C4-2B (cell line): ENCODE measurements around the gene SULT1C3.

Source experiments
- H3K27ac ChIP-seq: fragments of 450-650 bp; 2 replicates; pipeline ENCODE4 v1.5.1; 2017
- ZFX ChIP-seq: fragments of 450-650 bp; IDR thresholded peaks from 2 replicates; pipeline ENCODE4 v1.6.1; 2017
- TF ChIP-seq, protein P1 (sequence below): fragments of 450-650 bp; conservative IDR thresholded peaks from 2 replicates; pipeline ENCODE4 v1.5.1; 2017; ENCODE audit warnings: mild to moderate bottlenecking

SULT1C3 gene

DNA sequence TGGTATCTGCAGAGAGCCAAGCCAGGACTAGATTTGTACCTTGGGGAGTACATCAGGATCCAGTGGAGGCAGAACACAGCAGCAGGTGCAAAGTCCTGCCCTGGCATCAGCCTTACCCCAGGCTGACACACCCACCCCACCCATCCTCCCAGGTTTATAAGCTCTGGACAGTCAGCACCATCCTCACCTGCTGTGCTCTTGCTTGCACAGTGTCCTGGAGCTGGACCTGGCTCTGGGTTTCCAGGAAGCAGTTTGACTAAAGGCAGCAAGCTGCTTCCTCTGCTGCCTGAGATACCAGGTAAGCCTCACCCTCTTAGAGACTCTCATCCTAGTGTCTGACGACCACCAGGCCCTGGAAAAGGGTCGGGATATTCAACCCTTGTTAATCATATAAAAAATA, at the start of gene SULT1C3:
TSS of gene SULT1C3 (plus strand) at position 183 of the 400 bp plus-strand sequence. CDS start 7,227 bp downstream, outside the sequence.
- TF ChIP-seq, protein P1, sequence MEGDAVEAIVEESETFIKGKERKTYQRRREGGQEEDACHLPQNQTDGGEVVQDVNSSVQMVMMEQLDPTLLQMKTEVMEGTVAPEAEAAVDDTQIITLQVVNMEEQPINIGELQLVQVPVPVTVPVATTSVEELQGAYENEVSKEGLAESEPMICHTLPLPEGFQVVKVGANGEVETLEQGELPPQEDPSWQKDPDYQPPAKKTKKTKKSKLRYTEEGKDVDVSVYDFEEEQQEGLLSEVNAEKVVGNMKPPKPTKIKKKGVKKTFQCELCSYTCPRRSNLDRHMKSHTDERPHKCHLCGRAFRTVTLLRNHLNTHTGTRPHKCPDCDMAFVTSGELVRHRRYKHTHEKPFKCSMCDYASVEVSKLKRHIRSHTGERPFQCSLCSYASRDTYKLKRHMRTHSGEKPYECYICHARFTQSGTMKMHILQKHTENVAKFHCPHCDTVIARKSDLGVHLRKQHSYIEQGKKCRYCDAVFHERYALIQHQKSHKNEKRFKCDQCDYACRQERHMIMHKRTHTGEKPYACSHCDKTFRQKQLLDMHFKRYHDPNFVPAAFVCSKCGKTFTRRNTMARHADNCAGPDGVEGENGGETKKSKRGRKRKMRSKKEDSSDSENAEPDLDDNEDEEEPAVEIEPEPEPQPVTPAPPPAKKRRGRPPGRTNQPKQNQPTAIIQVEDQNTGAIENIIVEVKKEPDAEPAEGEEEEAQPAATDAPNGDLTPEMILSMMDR = no peak
- TF ChIP-seq ZFX = no peak
- no peak within 1 kb of the TSS for H3K27ac ChIP-seq

DNA sequence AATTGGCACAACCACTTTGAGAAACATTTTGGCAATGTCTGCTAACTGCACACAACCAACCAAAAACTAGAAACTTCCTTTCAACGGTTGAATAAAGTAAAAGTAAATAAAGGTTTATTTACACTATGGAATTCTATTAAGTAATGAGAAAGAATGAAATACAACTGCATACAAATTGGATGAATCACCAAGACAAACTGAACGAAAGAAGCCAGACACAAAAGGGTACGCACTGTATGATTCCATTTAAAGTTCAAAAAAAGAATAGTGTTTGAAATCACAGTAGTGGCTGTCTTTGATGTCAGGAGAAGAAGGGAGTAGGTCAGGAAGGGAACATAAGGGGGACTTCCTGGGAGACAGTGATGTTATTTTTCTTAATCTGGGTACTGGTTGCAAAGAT, 46.5 kb upstream of the SULT1C3 start:
- TF ChIP-seq, protein P1 = no peak
- no peak for TF ChIP-seq ZFX
- no peak overlapping the region for H3K27ac ChIP-seq

DNA sequence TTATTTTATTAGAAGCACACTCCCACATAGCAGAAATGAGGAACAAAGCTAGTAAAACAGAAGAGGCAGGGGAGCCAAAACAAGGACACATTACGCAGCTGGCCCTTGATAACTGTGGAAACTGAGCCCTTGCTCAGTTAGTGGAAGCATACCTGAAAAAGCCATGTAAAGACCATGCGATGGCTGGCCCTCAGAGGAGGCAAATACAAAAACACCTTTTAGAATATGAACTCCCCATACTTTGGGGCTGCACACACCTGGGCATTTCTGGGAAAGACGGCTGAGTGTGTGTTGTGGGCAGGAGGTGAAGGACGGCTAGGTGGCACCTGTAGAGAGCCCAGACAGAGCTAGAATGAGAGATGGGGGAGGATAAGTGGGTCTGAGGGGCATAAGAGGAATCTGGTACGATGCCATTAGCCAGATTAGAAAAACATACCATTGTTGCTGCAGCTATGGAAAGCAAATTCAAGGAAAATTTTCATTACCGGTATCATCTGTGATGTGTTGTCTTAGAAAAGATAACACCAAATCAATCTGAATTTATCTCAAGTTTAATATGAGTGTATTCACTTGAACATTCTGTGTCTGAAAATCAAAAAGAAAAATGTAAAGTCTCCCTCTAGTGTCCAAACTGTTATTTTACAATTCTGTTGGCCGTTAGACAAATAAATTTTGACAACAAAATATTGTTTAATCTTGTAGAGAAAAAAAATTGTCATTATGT, 45.2 kb upstream of the SULT1C3 start:
- TF ChIP-seq ZFX = no peak
- TF ChIP-seq, protein P1 = peak; percentile 70
- no peak overlapping the region for H3K27ac ChIP-seq

GRCh38 chr2:108195133-108195439, 44.7 kb upstream of the SULT1C3 start:
- no peak for TF ChIP-seq ZFX
- TF ChIP-seq, protein P1 = peak; percentile 44
- H3K27ac ChIP-seq = no peak overlapping the region

GRCh38 chr2:108199726-108200125, 40.0 kb upstream of the SULT1C3 start:
- H3K27ac ChIP-seq = no peak overlapping the region
- TF ChIP-seq, protein P1 = no peak
- TF ChIP-seq ZFX = no peak

- TF ChIP-seq ZFX = no peak
- TF ChIP-seq, protein P1 = no peak
- no peak overlapping the region for H3K27ac ChIP-seq
These were observed 39.2 kb upstream of the SULT1C3 start for GRCh38 chr2:108200569-108200968.

DNA sequence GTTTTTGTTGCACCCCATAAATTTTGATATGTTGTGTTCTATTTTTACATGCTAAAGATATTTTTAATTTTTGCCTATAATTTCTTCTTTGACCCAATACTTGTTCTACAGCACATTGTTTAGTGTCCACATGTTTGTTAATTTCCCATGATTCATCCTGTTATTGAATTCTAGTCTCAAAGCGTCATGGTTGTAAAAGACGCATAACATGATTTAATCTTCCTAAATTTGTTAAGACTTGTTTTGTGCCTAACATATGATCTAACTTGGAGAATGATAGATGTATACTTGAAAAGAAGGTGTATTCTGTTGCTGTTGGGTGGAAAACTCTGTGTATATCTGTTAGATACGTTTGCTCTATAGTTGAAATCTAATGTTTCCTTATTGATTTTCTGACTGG, 27.1 kb upstream of the SULT1C3 start:
- H3K27ac ChIP-seq = no peak overlapping the region
- TF ChIP-seq, protein P1 = no peak
- TF ChIP-seq ZFX = no peak
